ENCODE measurements around the gene ATP2A1.
A peak's percentile ranks its signal among the peaks of the same experiment; 100 is the strongest.
"Not testable (repeated sequence)": the region's sequence is repeated elsewhere in the genome, so short reads cannot be mapped to it uniquely, and the experiment has no call there.

ATP2A1 gene

GRCh38 chr16:28910086-28911031 lies 32.1 kb downstream of the ATP2A1 start:
- no peak for DNase-seq

GRCh38 chr16:28912558-28912957 lies 34.3 kb downstream of the ATP2A1 start:
- DNase-seq = no peak

GRCh38 chr16:28913946-28914724 lies 35.8 kb downstream of the ATP2A1 start:
- no peak for DNase-seq

- no peak for DNase-seq
These were observed 36.9 kb downstream of the ATP2A1 start for GRCh38 chr16:28915181-28915580.

- no peak for DNase-seq
These were observed 38.8 kb downstream of the ATP2A1 start for GRCh38 chr16:28917095-28917494.

- DNase-seq = no peak
These were observed 40.4 kb downstream of the ATP2A1 start for GRCh38 chr16:28918698-28919097.

GRCh38 chr16:28923231-28923587 lies 44.9 kb downstream of the ATP2A1 start:
- no peak for DNase-seq

- DNase-seq = peak in 3 of 4 experiments; percentile 19 to 46 (median 34)
These were observed 45.5 kb downstream of the ATP2A1 start for GRCh38 chr16:28923652-28924398.

- no peak for DNase-seq
These were observed 46.1 kb downstream of the ATP2A1 start for GRCh38 chr16:28924399-28924761.

- DNase-seq = peak; percentile 95 to 97 (median 96)
These were observed 46.6 kb downstream of the ATP2A1 start, which contains the start of gene RABEP2 for GRCh38 chr16:28924762-28925385. TSS of gene RABEP2 (minus strand) at chr16:28925238. CDS start at chr16:28925163, 75 bp downstream.

GRCh38 chr16:28925386-28926228 lies 47.3 kb downstream of the ATP2A1 start:
- peak; percentile 66 to 82 (median 77) for DNase-seq

GRCh38 chr16:28926284-28926683 lies 48.0 kb downstream of the ATP2A1 start:
- DNase-seq = not testable (repeated sequence)

- no peak for DNase-seq
These were observed 49.5 kb downstream of the ATP2A1 start for GRCh38 chr16:28927815-28928214.

GRCh38 chr16:28930203-28930602 lies 51.9 kb downstream of the ATP2A1 start:
- DNase-seq = no peak

GRCh38 chr16:28930652-28931051 lies 52.4 kb downstream of the ATP2A1 start:
- peak in 3 of 4 experiments; percentile 15 to 36 (median 15) for DNase-seq

- no peak for DNase-seq
These were observed 53.5 kb downstream of the ATP2A1 start, which contains the start of gene CD19 for GRCh38 chr16:28931801-28932225. TSS of gene CD19 (plus strand) at chr16:28931971. CDS start at chr16:28932001, 30 bp downstream.

GRCh38 chr16:28932339-28933141 lies 54.3 kb downstream of the ATP2A1 start:
- DNase-seq = no peak

GRCh38 chr16:28933171-28933570 lies 54.9 kb downstream of the ATP2A1 start:
- DNase-seq = no peak

- no peak for DNase-seq
These were observed 57.1 kb downstream of the ATP2A1 start for GRCh38 chr16:28935346-28935745.
